HEK293 (cell line): ENCODE data around the gene NXPH4.

Experiments
- CTCF ChIA-PET: fragments of 350-600 bp; formaldehyde crosslinking; extraction: SDS; loops from one replicate; lab custom pipeline; 2021; ENCODE audit warnings: antibody characterized with exemption; lab: Yijun Ruan, JAX
- POLR2A ChIA-PET: fragments of 300-600 bp; formaldehyde crosslinking; extraction: SDS; loops from one replicate; lab custom pipeline; 2020; ENCODE audit warnings: antibody characterized with exemption, inconsistent platforms; lab: Yijun Ruan, JAX
- H3K27ac ChIP-seq: fragments of 200-500 bp; sonication (Bioruptor generic); 2 replicates; pipeline ENCODE4 v1.5.1; 2014; ENCODE audit warnings: low read depth, low read length, control low read depth, inconsistent platforms; ENCODE audit errors: extremely low read depth
- H3K36me3 ChIP-seq, 2 experiments: fragments of 200-500 bp in 1 of 2; sonication (Bioruptor generic) in 1 of 2; 1 replicate in 1 of 2; 2 replicates in 1 of 2; pipeline ENCODE4 v1.5.1; 2014 to 2017; ENCODE audit warnings: inconsistent platforms in 2 of 2, low read length in 2 of 2; ENCODE audit not compliant: control insufficient read depth in 2 of 2, insufficient read depth in 1 of 2
- H3K4me1 ChIP-seq: fragments of 200-500 bp; sonication (Bioruptor generic); 2 replicates; pipeline ENCODE4 v1.5.1; 2014; ENCODE audit warnings: mild to moderate bottlenecking, low read length, inconsistent platforms; ENCODE audit not compliant: control insufficient read depth, insufficient read depth
- H3K4me3 ChIP-seq: 2 replicates; pipeline ENCODE4 v1.5.1; 2011; ENCODE audit warnings: low read depth, mild to moderate bottlenecking, control low read depth, low read length, moderate library complexity
- H3K9me3 ChIP-seq: fragments of 200-500 bp; sonication (Bioruptor generic); 2 replicates; pipeline ENCODE4 v1.5.1; 2014; ENCODE audit warnings: low read depth, low read length, inconsistent platforms; ENCODE audit not compliant: control insufficient read depth, insufficient read depth
- BCL11A ChIP-seq: fragments of 450-650 bp; formaldehyde crosslinking; IDR thresholded peaks from 2 replicates; pipeline ENCODE4 v1.5.1; 2016; ENCODE audit warnings: low read depth, missing biosample characterization, missing genetic modification characterization
- CTCF ChIP-seq: fragments of 450-650 bp; formaldehyde crosslinking; IDR thresholded peaks from 2 replicates; pipeline ENCODE4 v1.5.1; 2016; ENCODE audit warnings: missing biosample characterization, missing genetic modification characterization
- FEZF1 ChIP-seq: fragments of 450-650 bp; formaldehyde crosslinking; IDR thresholded peaks from 2 replicates; pipeline ENCODE4 v1.5.1; 2016; ENCODE audit warnings: missing biosample characterization, missing genetic modification characterization
- MZF1 ChIP-seq: fragments of 450-650 bp; formaldehyde crosslinking; IDR thresholded peaks from 2 replicates; pipeline ENCODE4 v1.5.1; 2017; ENCODE audit warnings: missing biosample characterization, missing genetic modification characterization, borderline replicate concordance
- OSR2 ChIP-seq: fragments of 450-650 bp; formaldehyde crosslinking; IDR thresholded peaks from 2 replicates; pipeline ENCODE4 v1.5.1; 2016; ENCODE audit warnings: missing biosample characterization, missing genetic modification characterization
- RBAK ChIP-seq: fragments of 450-650 bp; formaldehyde crosslinking; IDR thresholded peaks from 2 replicates; pipeline ENCODE4 v1.5.1; 2016; ENCODE audit warnings: missing biosample characterization, missing genetic modification characterization
- SALL2 ChIP-seq: fragments of 450-650 bp; formaldehyde crosslinking; IDR thresholded peaks from 2 replicates; pipeline ENCODE4 v1.5.0; 2017; ENCODE audit warnings: missing biosample characterization, mild to moderate bottlenecking, missing genetic modification characterization, borderline replicate concordance
- WT1 ChIP-seq: fragments of 450-650 bp; formaldehyde crosslinking; IDR thresholded peaks from 2 replicates; pipeline ENCODE4 v1.5.1; 2016; ENCODE audit warnings: missing biosample characterization, missing genetic modification characterization
- ZNF112 ChIP-seq: fragments of 450-650 bp; formaldehyde crosslinking; IDR thresholded peaks from 2 replicates; pipeline ENCODE4 v1.5.0; 2017; ENCODE audit warnings: missing biosample characterization, missing genetic modification characterization
- ZNF157 ChIP-seq: fragments of 450-650 bp; formaldehyde crosslinking; IDR thresholded peaks from 2 replicates; pipeline ENCODE4 v1.5.1; 2016; ENCODE audit warnings: missing biosample characterization, missing genetic modification characterization
- ZNF19 ChIP-seq: fragments of 450-650 bp; formaldehyde crosslinking; IDR thresholded peaks from 2 replicates; pipeline ENCODE4; 2016; ENCODE audit warnings: missing biosample characterization, missing genetic modification characterization, low read depth
- ZNF221 ChIP-seq: fragments of 450-650 bp; formaldehyde crosslinking; IDR thresholded peaks from 2 replicates; pipeline ENCODE4 v1.5.1; 2017; ENCODE audit warnings: missing biosample characterization, missing genetic modification characterization, borderline replicate concordance
- ZNF280C ChIP-seq: fragments of 450-650 bp; formaldehyde crosslinking; IDR thresholded peaks from 2 replicates; pipeline ENCODE4 v1.5.1; 2016; ENCODE audit warnings: missing biosample characterization, missing genetic modification characterization
- ZNF341 ChIP-seq: fragments of 450-650 bp; formaldehyde crosslinking; IDR thresholded peaks from 2 replicates; pipeline ENCODE4; 2016; ENCODE audit warnings: low read depth, missing biosample characterization, missing genetic modification characterization
- ZNF433 ChIP-seq: fragments of 450-650 bp; formaldehyde crosslinking; IDR thresholded peaks from 2 replicates; pipeline ENCODE4 v1.5.1; 2016; ENCODE audit warnings: missing biosample characterization, missing genetic modification characterization, low read depth
- ZNF600 ChIP-seq: fragments of 450-650 bp; formaldehyde crosslinking; IDR thresholded peaks from 2 replicates; pipeline ENCODE4 v1.5.1; 2016; ENCODE audit warnings: missing biosample characterization, missing genetic modification characterization
- ZNF610 ChIP-seq: fragments of 450-650 bp; formaldehyde crosslinking; IDR thresholded peaks from 2 replicates; pipeline ENCODE4 v1.5.1; 2016; ENCODE audit warnings: missing biosample characterization, missing genetic modification characterization, borderline replicate concordance
- ZNF777 ChIP-seq: fragments of 450-650 bp; formaldehyde crosslinking; IDR thresholded peaks from 2 replicates; pipeline ENCODE4 v1.5.1; 2017; ENCODE audit warnings: missing biosample characterization, missing genetic modification characterization, borderline replicate concordance
- TF ChIP-seq, protein P1 (sequence below): fragments of 450-650 bp; formaldehyde crosslinking; IDR thresholded peaks from 2 replicates; pipeline ENCODE4 v1.5.1; 2016; ENCODE audit warnings: missing biosample characterization, missing genetic modification characterization, borderline replicate concordance
- TF ChIP-seq, protein P2 (sequence below): fragments of 450-650 bp; formaldehyde crosslinking; IDR thresholded peaks from 2 replicates; pipeline ENCODE4 v1.5.1; 2016; ENCODE audit warnings: missing biosample characterization, missing genetic modification characterization
- TF ChIP-seq, protein P3 (sequence below): fragments of 450-650 bp; formaldehyde crosslinking; IDR thresholded peaks from 2 replicates; pipeline ENCODE4 v1.5.1; 2016; ENCODE audit warnings: missing biosample characterization, missing genetic modification characterization
- TF ChIP-seq, protein P4 (sequence below): fragments of 450-650 bp; formaldehyde crosslinking; IDR thresholded peaks from 2 replicates; pipeline ENCODE4 v1.5.1; 2016; ENCODE audit warnings: missing biosample characterization, missing genetic modification characterization, low read depth

NXPH4 gene

DNA sequence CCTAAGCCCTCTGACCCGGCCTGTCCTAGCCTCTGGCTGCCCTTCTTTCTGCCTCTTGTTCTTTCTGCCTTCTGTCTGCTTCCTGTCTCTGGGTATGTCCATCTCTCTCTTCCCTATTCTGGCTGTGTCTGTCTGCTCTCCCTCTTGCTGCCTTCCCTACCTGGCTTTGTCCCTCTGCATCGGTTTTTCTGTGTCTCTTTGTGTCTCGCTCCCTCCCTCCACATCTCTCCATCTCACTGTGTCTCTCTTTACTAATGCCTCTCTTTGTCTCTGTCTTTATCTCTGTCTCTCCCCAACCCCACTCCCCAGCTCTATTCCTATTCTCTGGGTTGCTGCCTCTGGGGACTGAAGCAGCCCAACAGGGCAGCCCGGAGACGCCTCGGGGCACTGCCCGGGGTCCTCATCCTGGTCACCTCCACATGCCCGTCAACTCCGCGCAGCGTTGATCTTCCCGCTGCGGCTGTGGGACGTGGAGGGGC, 23.0 kb downstream of the NXPH4 start (continued):
- TF ChIP-seq ZNF433, result no peak

GRCh38 chr12:57240066-57240921, 23.7 kb downstream of the NXPH4 start:
- Histone ChIP-seq H3K27ac (peak overlapping the region; percentile 53; the same call in 1 of the 2 replicates), H3K9me3 (no peaks in the 10 kb centered on the region), H3K4me3 (peak overlapping the region; percentile 42), H3K4me1 (peaks cover 7% of the 10 kb centered on the region), H3K36me3 (peaks cover 0 to 8% of the 10 kb centered on the region in 2 experiments; a peak in 1 of 3 replicates)
- ChIA-PET POLR2A (interaction anchor here (0.7 to 6.4 kb wide), 8 partner anchors 10 to 215 kb away, joined by 3 to 72 read pairs (median 4); partner anchors contain the start of genes INHBE, LRP1, NXPH4 and SHMT2), CTCF (interaction anchor here (0.7 to 23.3 kb wide), 17 partner anchors 9 to 215 kb away, joined by 3 to 628 read pairs (median 4); partner anchors contain the start of genes INHBE, LRP1, NXPH4 and SHMT2)
- TF ChIP-seq, protein P1, sequence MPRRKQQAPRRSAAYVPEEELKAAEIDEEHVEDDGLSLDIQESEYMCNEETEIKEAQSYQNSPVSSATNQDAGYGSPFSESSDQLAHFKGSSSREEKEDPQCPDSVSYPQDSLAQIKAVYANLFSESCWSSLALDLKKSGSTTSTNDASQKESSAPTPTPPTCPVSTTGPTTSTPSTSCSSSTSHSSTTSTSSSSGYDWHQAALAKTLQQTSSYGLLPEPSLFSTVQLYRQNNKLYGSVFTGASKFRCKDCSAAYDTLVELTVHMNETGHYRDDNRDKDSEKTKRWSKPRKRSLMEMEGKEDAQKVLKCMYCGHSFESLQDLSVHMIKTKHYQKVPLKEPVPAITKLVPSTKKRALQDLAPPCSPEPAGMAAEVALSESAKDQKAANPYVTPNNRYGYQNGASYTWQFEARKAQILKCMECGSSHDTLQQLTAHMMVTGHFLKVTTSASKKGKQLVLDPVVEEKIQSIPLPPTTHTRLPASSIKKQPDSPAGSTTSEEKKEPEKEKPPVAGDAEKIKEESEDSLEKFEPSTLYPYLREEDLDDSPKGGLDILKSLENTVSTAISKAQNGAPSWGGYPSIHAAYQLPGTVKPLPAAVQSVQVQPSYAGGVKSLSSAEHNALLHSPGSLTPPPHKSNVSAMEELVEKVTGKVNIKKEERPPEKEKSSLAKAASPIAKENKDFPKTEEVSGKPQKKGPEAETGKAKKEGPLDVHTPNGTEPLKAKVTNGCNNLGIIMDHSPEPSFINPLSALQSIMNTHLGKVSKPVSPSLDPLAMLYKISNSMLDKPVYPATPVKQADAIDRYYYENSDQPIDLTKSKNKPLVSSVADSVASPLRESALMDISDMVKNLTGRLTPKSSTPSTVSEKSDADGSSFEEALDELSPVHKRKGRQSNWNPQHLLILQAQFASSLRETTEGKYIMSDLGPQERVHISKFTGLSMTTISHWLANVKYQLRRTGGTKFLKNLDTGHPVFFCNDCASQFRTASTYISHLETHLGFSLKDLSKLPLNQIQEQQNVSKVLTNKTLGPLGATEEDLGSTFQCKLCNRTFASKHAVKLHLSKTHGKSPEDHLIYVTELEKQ, result peak; percentile 11; the same call in 1 of the 2 replicates
- no peak for TF ChIP-seq WT1 (tag by site-specific recombination)
- TF ChIP-seq OSR2 (tag by site-specific recombination), result peak; percentile 81
- TF ChIP-seq SALL2, result no peak
- TF ChIP-seq, protein P2, sequence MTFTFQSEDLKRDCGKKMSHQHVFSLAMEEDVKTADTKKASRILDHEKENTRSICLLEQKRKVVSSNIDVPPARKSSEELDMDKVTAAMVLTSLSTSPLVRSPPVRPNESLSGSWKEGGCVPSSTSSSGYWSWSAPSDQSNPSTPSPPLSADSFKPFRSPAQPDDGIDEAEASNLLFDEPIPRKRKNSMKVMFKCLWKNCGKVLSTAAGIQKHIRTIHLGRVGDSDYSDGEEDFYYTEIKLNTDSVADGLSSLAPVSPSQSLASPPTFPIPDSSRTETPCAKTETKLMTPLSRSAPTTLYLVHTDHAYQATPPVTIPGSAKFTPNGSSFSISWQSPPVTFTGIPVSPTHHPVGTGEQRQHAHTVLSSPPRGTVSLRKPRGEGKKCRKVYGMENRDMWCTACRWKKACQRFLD, result no peak
- no peak for TF ChIP-seq ZNF112 (tag by site-specific recombination)
- TF ChIP-seq CTCF (tag by site-specific recombination), result peak; percentile 84
- TF ChIP-seq ZNF157 (tag by site-specific recombination), result no peak
- TF ChIP-seq, protein P3, sequence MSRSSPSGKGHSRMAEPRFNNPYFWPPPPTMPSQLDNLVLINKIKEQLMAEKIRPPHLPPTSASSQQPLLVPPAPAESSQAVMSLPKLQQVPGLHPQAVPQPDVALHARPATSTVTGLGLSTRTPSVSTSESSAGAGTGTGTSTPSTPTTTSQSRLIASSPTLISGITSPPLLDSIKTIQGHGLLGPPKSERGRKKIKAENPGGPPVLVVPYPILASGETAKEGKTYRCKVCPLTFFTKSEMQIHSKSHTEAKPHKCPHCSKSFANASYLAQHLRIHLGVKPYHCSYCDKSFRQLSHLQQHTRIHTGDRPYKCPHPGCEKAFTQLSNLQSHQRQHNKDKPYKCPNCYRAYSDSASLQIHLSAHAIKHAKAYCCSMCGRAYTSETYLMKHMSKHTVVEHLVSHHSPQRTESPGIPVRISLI (tag by site-specific recombination), result no peak
- TF ChIP-seq, protein P4, sequence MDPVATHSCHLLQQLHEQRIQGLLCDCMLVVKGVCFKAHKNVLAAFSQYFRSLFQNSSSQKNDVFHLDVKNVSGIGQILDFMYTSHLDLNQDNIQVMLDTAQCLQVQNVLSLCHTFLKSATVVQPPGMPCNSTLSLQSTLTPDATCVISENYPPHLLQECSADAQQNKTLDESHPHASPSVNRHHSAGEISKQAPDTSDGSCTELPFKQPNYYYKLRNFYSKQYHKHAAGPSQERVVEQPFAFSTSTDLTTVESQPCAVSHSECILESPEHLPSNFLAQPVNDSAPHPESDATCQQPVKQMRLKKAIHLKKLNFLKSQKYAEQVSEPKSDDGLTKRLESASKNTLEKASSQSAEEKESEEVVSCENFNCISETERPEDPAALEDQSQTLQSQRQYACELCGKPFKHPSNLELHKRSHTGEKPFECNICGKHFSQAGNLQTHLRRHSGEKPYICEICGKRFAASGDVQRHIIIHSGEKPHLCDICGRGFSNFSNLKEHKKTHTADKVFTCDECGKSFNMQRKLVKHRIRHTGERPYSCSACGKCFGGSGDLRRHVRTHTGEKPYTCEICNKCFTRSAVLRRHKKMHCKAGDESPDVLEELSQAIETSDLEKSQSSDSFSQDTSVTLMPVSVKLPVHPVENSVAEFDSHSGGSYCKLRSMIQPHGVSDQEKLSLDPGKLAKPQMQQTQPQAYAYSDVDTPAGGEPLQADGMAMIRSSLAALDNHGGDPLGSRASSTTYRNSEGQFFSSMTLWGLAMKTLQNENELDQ (tag by site-specific recombination), result no peak
- TF ChIP-seq ZNF221 (tag by site-specific recombination), result no peak
- TF ChIP-seq ZNF280C (tag by site-specific recombination), result no peak
- TF ChIP-seq ZNF341 (tag by site-specific recombination), result peak; percentile 63
- TF ChIP-seq BCL11A (tag by site-specific recombination), result peak; percentile 55; the same call in 1 of the 2 replicates
- no peak for TF ChIP-seq ZNF777 (tag by site-specific recombination)
- no peak; the same call in 1 of the 2 replicates for TF ChIP-seq ZNF610 (tag by site-specific recombination)
- TF ChIP-seq MZF1 (tag by site-specific recombination), result no peak
- TF ChIP-seq RBAK (tag by site-specific recombination), result no peak
- no peak for TF ChIP-seq ZNF19
- TF ChIP-seq ZNF600 (tag by site-specific recombination), result 0 out of 2 replicates have a peak, but pooled peaks have one; percentile 69
- no peak; the same call in 1 of the 2 replicates for TF ChIP-seq FEZF1
